Sigmoid colon (tissue), 3 donors: ENCODE measurements around the gene NR1D1.

Experiments
- POLR2A ChIP-seq, 2 donors: fragments of 450-650 bp; IDR thresholded peaks; one replicate each; pipeline ENCODE4 v1.6.1; 2016; ENCODE audit warnings: antibody characterized with exemption in 2 of 2, mild to moderate bottlenecking in 2 of 2, moderate library complexity in 2 of 2
- TF ChIP-seq, protein P1 (sequence below), 4 experiments: fragments of 450-650 bp in 3 of 4; fragments of 200-600 bp in 1 of 4; IDR thresholded peaks; one replicate each; pipeline ENCODE4 v1.5.1; 2016 to 2019; ENCODE audit warnings: antibody characterized with exemption in 4 of 4, mild to moderate bottlenecking in 3 of 4, moderate library complexity in 2 of 4

DNA sequence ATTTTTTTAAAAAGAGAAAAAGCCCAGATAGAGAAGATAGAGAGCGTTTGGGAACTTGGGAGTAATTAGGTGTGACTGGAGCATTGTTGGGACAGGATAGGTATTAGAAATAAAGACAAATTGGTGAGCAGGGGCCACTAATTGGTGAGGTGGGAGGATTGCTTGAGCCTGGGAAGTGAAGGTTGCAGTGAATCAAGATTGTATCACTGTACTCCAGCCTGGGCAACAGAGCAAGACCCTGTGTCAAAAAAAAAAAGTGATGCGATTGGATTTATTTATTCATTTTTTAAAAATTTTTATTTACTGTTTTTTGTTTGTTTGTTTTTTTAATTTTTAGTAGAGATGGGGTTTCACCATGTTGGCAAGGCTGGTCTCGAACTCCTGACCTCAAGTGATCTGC is 45.1 kb upstream of the NR1D1 start:
- no peak for TF ChIP-seq POLR2A (IDR thresholded peaks at IDR 0.05)
- TF ChIP-seq, protein P1, sequence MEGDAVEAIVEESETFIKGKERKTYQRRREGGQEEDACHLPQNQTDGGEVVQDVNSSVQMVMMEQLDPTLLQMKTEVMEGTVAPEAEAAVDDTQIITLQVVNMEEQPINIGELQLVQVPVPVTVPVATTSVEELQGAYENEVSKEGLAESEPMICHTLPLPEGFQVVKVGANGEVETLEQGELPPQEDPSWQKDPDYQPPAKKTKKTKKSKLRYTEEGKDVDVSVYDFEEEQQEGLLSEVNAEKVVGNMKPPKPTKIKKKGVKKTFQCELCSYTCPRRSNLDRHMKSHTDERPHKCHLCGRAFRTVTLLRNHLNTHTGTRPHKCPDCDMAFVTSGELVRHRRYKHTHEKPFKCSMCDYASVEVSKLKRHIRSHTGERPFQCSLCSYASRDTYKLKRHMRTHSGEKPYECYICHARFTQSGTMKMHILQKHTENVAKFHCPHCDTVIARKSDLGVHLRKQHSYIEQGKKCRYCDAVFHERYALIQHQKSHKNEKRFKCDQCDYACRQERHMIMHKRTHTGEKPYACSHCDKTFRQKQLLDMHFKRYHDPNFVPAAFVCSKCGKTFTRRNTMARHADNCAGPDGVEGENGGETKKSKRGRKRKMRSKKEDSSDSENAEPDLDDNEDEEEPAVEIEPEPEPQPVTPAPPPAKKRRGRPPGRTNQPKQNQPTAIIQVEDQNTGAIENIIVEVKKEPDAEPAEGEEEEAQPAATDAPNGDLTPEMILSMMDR (IDR thresholded peaks at IDR 0.05): no peak
